ENCODE measurements around the gene CDH2.

DNA sequence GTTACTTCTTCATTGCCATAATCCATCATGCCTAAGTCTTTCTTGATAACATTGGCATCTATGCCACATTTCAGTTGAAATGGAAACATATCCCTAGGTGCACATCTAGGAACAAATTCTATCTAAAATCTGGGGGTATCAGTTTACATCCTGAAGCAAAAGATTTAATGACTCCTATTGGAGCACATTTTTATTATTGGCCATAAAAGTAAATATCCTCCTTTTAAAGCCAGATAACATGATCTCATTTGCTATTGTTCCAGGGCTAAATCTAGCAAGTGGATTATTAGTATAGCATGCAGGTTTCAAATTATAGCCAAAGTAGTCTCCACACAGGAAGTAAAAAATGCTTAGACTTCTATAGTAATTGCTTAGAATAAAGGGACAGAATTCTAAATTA is 193.2 kb downstream of the CDH2 start:
- TF ChIP-seq, protein P1, sequence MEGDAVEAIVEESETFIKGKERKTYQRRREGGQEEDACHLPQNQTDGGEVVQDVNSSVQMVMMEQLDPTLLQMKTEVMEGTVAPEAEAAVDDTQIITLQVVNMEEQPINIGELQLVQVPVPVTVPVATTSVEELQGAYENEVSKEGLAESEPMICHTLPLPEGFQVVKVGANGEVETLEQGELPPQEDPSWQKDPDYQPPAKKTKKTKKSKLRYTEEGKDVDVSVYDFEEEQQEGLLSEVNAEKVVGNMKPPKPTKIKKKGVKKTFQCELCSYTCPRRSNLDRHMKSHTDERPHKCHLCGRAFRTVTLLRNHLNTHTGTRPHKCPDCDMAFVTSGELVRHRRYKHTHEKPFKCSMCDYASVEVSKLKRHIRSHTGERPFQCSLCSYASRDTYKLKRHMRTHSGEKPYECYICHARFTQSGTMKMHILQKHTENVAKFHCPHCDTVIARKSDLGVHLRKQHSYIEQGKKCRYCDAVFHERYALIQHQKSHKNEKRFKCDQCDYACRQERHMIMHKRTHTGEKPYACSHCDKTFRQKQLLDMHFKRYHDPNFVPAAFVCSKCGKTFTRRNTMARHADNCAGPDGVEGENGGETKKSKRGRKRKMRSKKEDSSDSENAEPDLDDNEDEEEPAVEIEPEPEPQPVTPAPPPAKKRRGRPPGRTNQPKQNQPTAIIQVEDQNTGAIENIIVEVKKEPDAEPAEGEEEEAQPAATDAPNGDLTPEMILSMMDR (IDR thresholded peaks at IDR 0.05): no peak
- TF ChIP-seq POLR2A (IDR thresholded peaks at IDR 0.05): no peak

All from gastroesophageal sphincter (tissue), 3 donors.